Islet precursor cell (in vitro differentiated cells): ENCODE results near the gene ZNF714.
"Not testable (repeated sequence)": the region's sequence is repeated elsewhere in the genome, so short reads cannot be mapped to it uniquely, and the experiment has no call there.

Experiments
- DNase-seq: peaks from one replicate; pipeline ENCODE4 v3.0.0-alpha.2; 2018

Gene ZNF714

DNA sequence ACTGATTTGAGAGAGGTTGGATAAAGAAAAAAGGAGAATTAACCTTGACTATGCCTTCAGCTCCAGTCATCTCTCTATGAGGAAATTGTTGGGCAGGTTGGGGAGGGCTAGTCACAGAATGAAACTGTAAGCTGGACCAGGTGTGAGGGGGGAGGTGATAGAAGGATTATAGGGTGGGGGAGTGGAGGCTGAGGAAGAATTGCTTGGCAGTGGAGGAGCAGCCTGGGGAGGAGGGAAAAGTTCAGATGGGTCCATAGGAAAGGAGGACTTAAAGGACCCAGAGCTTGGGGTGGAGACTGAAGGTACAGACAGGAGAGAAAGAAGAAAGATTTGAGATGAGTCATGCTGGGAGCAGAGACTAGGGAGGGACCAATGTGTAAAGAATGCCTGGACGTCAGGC is 51.6 kb downstream of the ZNF714 start:
- DNase-seq = no peak

- no peak for DNase-seq
These were observed 52.9 kb downstream of the ZNF714 start for GRCh38 chr19:21134934-21135366.

DNA sequence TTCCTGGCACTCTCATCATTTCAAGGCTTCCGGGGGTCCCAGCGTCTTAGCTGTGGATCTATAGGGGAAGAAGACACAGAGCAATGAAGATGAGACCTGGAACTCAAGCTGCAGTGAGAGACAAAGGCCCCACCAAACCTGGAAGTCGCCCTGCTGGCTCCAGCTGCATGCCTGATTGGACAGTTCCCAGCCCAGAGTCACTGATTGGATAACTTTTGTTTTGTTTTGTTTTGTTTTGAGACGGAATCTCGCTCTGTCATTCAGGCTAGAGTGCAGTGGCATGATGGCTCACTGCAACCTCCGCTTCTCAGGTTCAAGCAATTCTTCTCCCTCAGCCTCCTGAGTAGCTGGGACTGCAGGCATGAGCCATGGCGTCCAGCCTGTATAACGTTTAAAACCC is 53.4 kb downstream of the ZNF714 start:
- no peak for DNase-seq

DNA sequence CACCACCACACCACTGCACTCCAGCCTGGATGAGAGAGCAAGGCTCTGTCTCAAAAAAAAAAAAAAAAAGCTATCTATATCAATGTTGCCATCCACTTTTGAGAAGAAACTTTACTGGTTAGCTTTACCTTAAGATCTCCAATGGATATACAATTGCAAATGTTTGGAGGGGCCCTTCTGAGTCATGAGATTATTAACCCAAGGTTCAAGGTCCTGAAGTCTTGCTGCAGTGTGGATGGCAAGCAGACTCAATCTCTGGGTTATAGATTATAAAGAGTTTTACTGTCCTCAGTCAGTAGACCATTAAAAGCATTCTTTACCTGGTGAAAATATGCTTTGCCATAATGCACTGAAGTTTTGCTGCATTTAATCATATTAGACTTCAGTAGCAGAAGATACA is 56.1 kb downstream of the ZNF714 start:
- no peak for DNase-seq

- DNase-seq = not testable (repeated sequence)
These were observed 59.0 kb downstream of the ZNF714 start for GRCh38 chr19:21141006-21141405.

GRCh38 chr19:21141787-21142464 is 59.9 kb downstream of the ZNF714 start, which contains the start of gene ZNF431:
TSS of gene ZNF431 (plus strand) at chr19:21142040. CDS start at chr19:21142184, 144 bp downstream.
- DNase-seq = peak; percentile 98

DNA sequence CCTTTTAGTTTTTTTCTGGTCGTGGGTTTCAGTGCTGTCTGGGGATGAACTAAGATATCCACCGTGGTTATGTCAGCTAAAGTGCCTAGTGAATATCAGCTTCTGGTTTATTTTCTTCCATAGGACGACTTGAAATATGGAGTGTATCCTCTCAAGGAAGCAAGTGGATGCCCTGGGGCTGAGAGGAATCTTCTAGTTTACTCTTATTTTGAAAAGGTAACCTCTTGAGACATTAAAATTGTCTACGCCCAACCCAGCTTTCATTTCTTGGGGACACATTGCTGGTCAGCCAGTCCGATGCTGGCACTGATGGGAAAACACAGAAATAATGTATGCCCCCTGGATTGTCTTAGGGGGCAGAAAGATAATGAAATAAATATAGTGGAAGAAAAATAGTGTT is 61.4 kb downstream of the ZNF714 start:
- no peak for DNase-seq

DNA sequence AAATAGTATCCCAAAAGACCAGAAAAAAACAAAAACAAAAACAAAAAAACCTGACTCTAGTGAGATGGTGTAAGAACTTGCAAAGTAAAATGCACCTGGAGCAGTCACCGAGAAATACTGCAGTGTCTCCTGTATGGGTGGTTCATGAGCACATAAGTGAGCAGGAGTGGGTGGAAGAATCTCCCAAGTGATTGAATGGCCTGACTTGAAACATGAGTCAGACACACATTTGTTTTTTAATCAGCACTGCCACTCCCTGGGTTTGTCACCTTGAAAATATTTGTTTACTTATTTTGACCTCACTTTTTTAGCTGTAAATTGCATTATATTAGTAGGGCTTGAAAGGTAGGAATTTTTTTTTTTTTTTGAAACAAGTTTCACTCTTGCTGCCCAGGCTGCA is 61.9 kb downstream of the ZNF714 start:
- DNase-seq = no peak

DNA sequence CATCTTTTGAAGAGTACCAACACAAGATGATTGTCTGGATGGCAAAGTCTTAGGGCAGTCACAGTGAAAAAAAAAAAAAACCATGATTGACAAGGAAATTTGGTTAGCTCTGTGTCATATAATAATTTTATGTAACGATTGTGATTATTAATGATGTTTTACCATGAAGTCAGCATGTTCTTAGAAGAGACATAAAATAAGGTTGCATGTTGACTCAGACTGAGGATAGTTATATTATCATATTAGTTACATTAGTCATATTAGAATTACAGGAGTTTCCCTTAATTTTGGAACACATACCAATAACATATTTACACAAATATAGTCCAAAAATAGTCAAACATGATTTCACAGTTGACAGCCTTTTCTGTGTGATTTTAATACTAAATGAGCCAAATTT is 65.5 kb downstream of the ZNF714 start:
- DNase-seq = no peak

- DNase-seq = no peak
These were observed 66.7 kb downstream of the ZNF714 start for GRCh38 chr19:21148681-21149080.

GRCh38 chr19:21149877-21150276 is 67.9 kb downstream of the ZNF714 start:
- DNase-seq = no peak

DNA sequence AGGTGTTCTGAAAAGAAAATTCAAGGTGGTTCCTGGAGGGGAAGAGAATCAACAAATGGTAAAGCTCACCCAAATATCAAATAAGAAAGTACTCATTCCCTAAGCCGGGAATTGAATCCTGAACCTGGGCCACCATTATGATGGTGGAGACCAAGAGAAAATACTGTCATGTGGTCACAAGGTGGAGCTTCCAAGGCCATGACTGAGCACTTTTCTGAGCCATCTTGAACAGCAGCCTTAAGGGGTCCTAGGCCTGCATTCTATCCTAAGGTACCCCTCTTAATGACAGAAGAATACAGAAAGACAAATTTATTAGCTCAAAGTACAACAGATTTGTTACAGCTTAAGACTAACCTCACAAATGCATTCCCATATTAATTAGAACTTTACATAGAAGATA is 69.5 kb downstream of the ZNF714 start:
- DNase-seq = no peak

- DNase-seq = no peak
These were observed 76.6 kb downstream of the ZNF714 start for GRCh38 chr19:21158523-21159135.

DNA sequence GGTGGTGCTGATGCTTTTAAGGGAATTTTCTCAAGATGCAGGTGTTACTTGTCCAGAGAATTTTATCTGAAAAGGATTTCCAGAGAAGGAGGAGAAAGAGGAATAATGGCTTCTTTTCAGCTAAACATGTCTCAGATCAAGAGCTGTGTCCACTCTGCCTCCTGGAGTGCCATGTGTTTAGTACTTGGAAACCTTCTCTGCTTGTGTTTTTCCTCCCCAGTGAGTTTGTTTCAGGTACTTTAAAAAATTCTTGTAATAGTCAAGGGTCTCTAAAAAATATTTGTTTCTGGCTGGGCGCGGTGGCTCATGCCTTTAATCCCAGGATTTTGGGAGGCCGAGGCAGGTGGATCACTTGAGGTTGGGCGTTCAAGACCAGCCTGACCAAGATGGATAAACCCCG is 82.5 kb downstream of the ZNF714 start:
- no peak for DNase-seq

DNA sequence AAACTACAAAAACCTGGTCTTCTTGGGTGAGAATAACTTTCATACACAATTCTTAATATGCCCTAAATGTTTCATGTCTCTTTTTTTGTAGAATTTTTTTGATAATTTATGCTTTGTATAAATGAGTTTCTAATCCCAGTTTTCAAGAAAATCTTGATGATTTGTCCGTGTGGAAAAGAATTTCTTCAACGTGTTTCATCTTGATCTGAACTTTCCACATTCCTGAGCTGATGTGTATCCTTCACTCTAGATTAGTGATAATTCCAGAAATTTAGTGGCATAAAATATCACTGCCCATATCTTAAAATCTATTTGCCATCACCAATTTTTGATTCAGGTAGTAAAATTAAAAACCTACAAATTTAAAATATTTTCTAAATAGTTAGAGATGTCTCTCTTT is 84.4 kb downstream of the ZNF714 start:
- DNase-seq = no peak
